H9 (cell line): Measurements from ENCODE around the gene POLR2A. TPM values are rescaled to one million over a fixed set of nuclear protein-coding genes. Genes with fewer than 3 reads are reported as not detected.

Source experiments
- DNase-seq: peaks from one replicate; pipeline ENCODE4 v3.0.0-alpha.2; 2017
- H2AFZ ChIP-seq: one replicate; pipeline ENCODE4 v1.6.1; 2013; ENCODE audit warnings: mild to moderate bottlenecking, low read length, control low read depth, moderate library complexity
- H2AK5ac ChIP-seq: 2 replicates; pipeline ENCODE4 v1.6.1; 2013; ENCODE audit warnings: low read length, control low read depth, mixed read lengths; ENCODE audit not compliant: insufficient read length
- H2BK120ac ChIP-seq: one replicate; pipeline ENCODE4 v1.6.1; 2013; ENCODE audit warnings: low read depth, mild to moderate bottlenecking, low read length, control low read depth, inconsistent platforms; ENCODE audit not compliant: poor library complexity, severe bottlenecking
- H2BK12ac ChIP-seq: 2 replicates; pipeline ENCODE4 v1.6.1; 2013; ENCODE audit warnings: low read length, control low read depth, mixed read lengths, low read depth; ENCODE audit not compliant: insufficient read length
- H2BK15ac ChIP-seq: 2 replicates; pipeline ENCODE4 v1.6.1; 2013; ENCODE audit warnings: low read depth, low read length, control low read depth
- H2BK20ac ChIP-seq: one replicate; pipeline ENCODE4 v1.6.1; 2013; ENCODE audit warnings: low read depth, mild to moderate bottlenecking, low read length, control low read depth, inconsistent platforms; ENCODE audit not compliant: poor library complexity, severe bottlenecking
- H2BK5ac ChIP-seq: 2 replicates; pipeline ENCODE4 v1.6.1; 2013; ENCODE audit warnings: low read length, control low read depth, mixed read lengths; ENCODE audit not compliant: insufficient read length
- H3K14ac ChIP-seq: 2 replicates; pipeline ENCODE4 v1.6.1; 2013; ENCODE audit warnings: low read length, control low read depth; ENCODE audit not compliant: insufficient read depth
- H3K18ac ChIP-seq: 2 replicates; pipeline ENCODE4 v1.6.1; 2013; ENCODE audit warnings: low read depth, mild to moderate bottlenecking, mixed read lengths, low read length, control low read depth; ENCODE audit not compliant: insufficient read length
- H3K23ac ChIP-seq: 2 replicates; pipeline ENCODE4 v1.6.1; 2013; ENCODE audit warnings: low read length, control low read depth, mixed read lengths, low read depth; ENCODE audit not compliant: insufficient read length
- H3K23me2 ChIP-seq: 2 replicates; pipeline ENCODE4 v1.6.1; 2013; ENCODE audit warnings: low read depth, mild to moderate bottlenecking, mixed read lengths, low read length, control low read depth; ENCODE audit not compliant: insufficient read length, poor library complexity, severe bottlenecking
- H3K27ac ChIP-seq: 2 replicates; pipeline ENCODE4 v1.5.1; 2013; ENCODE audit warnings: low read length, control low read depth, mixed read lengths, low read depth; ENCODE audit not compliant: insufficient read length
- H3K27me3 ChIP-seq: 2 replicates; pipeline ENCODE4 v1.6.1; 2013; ENCODE audit warnings: low read length, control low read depth, inconsistent platforms; ENCODE audit not compliant: insufficient read depth
- H3K4ac ChIP-seq: 2 replicates; pipeline ENCODE4 v1.6.1; 2013; ENCODE audit warnings: low read depth, mild to moderate bottlenecking, control low read depth, inconsistent platforms, low read length, moderate library complexity
- H3K4me1 ChIP-seq: 2 replicates; pipeline ENCODE4 v1.6.1; 2013; ENCODE audit warnings: low read length, control low read depth, inconsistent platforms; ENCODE audit not compliant: insufficient read depth
- H3K4me2 ChIP-seq: 2 replicates; pipeline ENCODE4 v1.6.1; 2013; ENCODE audit warnings: low read length, control low read depth, mixed read lengths; ENCODE audit not compliant: insufficient read length, insufficient read depth
- H3K56ac ChIP-seq: 2 replicates; pipeline ENCODE4 v1.6.1; 2013; ENCODE audit warnings: low read depth, mild to moderate bottlenecking, mixed read lengths, low read length, control low read depth; ENCODE audit not compliant: insufficient read length
- H3K79me1 ChIP-seq: 2 replicates; pipeline ENCODE4 v1.6.1; 2013; ENCODE audit warnings: low read depth, mild to moderate bottlenecking, moderate library complexity, low read length, control low read depth, inconsistent platforms; ENCODE audit not compliant: insufficient read depth, poor library complexity, severe bottlenecking
- H3K79me2 ChIP-seq: 2 replicates; pipeline ENCODE4 v1.6.1; 2013; ENCODE audit warnings: low read length, control low read depth, inconsistent platforms; ENCODE audit not compliant: insufficient read depth
- H3K9ac ChIP-seq: 2 replicates; pipeline ENCODE4 v1.6.1; 2013; ENCODE audit warnings: low read length, control low read depth, mixed read lengths; ENCODE audit not compliant: insufficient read length; ENCODE audit errors: extremely low read depth
- H3K9me3 ChIP-seq: one replicate; pipeline ENCODE4 v1.6.1; 2013; ENCODE audit warnings: low read depth, low read length, inconsistent platforms; ENCODE audit not compliant: control insufficient read depth
- H3T11ph ChIP-seq: one replicate; pipeline ENCODE4 v1.6.1; 2013; ENCODE audit warnings: mild to moderate bottlenecking, low read length, control low read depth, inconsistent platforms
- H4K20me1 ChIP-seq: one replicate; pipeline ENCODE4 v1.6.1; 2013; ENCODE audit not compliant: control insufficient read depth, insufficient read length, insufficient read depth
- H4K5ac ChIP-seq: 2 replicates; pipeline ENCODE4 v1.6.1; 2013; ENCODE audit warnings: low read depth, mild to moderate bottlenecking, mixed read lengths, low read length, control low read depth; ENCODE audit not compliant: insufficient read length
- H4K8ac ChIP-seq: replicated peaks from 2 replicates; pipeline ENCODE4 v1.6.1; 2013; ENCODE audit warnings: low read length, control low read depth, mixed read lengths, low read depth; ENCODE audit not compliant: insufficient read length
- H4K91ac ChIP-seq: 2 replicates; pipeline ENCODE4 v1.6.1; 2013; ENCODE audit warnings: low read depth, mild to moderate bottlenecking, moderate library complexity, mixed read lengths, low read length, control low read depth; ENCODE audit not compliant: insufficient read length
- H3K27ac Mint-ChIP-seq, 3 experiments: 2 replicates in 2 of 3; 3 replicates in 1 of 3; pipeline ENCODE4 v1.8.0; 2020 to 2021; ENCODE audit warnings: mixed read lengths in 3 of 3, mild to moderate bottlenecking in 1 of 3, moderate library complexity in 1 of 3
- H3K27me3 Mint-ChIP-seq: 2 replicates; pipeline ENCODE4 v1.8.0; 2021; ENCODE audit warnings: low read depth, mild to moderate bottlenecking, moderate library complexity, mixed read lengths
- H3K36me3 Mint-ChIP-seq, 3 experiments: 2 replicates in 2 of 3; 3 replicates in 1 of 3; pipeline ENCODE4 v1.8.0; 2020 to 2021; ENCODE audit warnings: low read depth in 3 of 3, mixed read lengths in 3 of 3; ENCODE audit not compliant: insufficient read depth in 1 of 3
- H3K4me1 Mint-ChIP-seq, 2 experiments: 2 replicates each; pipeline ENCODE4 v1.8.0; 2020; ENCODE audit warnings: mixed read lengths in 2 of 2
- H3K4me3 Mint-ChIP-seq, 2 experiments: 2 replicates in 1 of 2; 3 replicates in 1 of 2; pipeline ENCODE4 v1.8.0; 2020 to 2021; ENCODE audit warnings: mild to moderate bottlenecking in 2 of 2, mixed read lengths in 2 of 2, moderate library complexity in 1 of 2
- H3K9me3 Mint-ChIP-seq, 2 experiments: 2 replicates in 1 of 2; 3 replicates in 1 of 2; pipeline ENCODE4 v1.8.0; 2020; ENCODE audit warnings: mild to moderate bottlenecking in 2 of 2, mixed read lengths in 2 of 2, moderate library complexity in 1 of 2
- CTCF ChIP-seq: fragments of 200-600 bp; sonication (generic); conservative IDR thresholded peaks from 3 replicates; pipeline ENCODE4 v1.8.0; 2021; ENCODE audit warnings: antibody characterized with exemption, mild to moderate bottlenecking
- WGBS: extraction: QIAGEN DNeasy Blood & Tissue Kit; methylation state at CpG from one replicate; pipeline ENCODE4 v1.1.7; 2013; ENCODE audit warnings: missing lambda C conversion rate, low lambda C conversion rate, mixed read lengths; ENCODE audit not compliant: insufficient read length; ENCODE audit errors: extremely low coverage; 5-methylcytosine and 5-hydroxymethylcytosine counted together
- total RNA-seq: library from RNA; stranded (reverse); gene quantifications from 2 replicates; pipeline ENCODE4 v1.2.1, GENCODE V29; 2021

POLR2A gene
- total RNA-seq, 1 experiment from 2014 or later = 153 TPM

DNA sequence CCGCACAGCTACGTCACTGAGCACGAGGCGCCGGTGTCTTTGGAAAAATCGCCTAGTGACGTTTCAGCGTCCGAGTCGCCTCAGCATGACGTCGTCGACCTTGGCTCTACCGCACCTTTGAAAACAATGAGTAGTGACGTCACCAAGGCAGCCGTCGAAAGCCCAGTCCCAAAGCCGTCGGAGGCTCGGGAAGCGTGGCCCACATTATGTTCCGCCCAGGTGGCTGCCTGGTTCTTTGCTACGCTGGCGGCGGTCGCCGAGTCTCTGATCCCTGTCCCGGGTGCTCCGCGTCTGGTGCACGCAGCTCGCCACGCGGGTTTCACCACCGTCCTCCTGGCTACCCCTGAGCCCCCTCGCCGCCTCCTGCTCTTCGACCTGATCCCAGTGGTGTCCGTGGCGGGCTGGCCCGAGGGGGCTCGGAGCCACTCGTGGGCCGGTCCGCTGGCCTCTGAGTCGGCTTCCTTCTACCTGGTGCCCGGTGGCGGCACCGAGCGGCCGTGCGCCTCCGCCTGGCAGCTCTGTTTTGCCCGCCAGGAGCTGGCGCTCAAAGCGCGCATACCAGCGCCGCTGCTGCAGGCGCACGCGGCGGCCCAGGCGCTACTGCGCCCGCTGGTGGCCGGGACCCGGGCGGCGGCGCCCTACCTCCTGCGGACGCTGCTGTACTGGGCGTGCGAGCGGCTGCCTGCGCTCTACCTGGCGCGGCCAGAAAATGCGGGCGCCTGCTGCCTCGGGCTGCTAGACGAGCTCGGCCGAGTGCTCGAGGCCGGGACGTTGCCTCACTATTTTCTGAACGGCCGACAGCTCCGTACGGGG lies 47.4 kb upstream of the POLR2A start:
- no peaks in the 10 kb centered on the region for H3K79me1 ChIP-seq
- no peak overlapping the region for H3K27ac ChIP-seq
- Mint-ChIP-seq H3K27ac (peak overlapping the region; percentile 55 to 98 (median 89); a peak in 4 of 7 replicates), H3K4me3 (peak overlapping the region; percentile 89 to 93), H3K4me1 (peaks cover 30 to 32% of the 10 kb centered on the region in 2 experiments), H3K36me3 (no peaks in the 10 kb centered on the region), H3K9me3 (no peaks in the 10 kb centered on the region), H3K27me3 (peaks cover 25% of the 10 kb centered on the region)
- DNase-seq = peak; percentile 94
- peak overlapping the region; percentile 79 for H3K18ac ChIP-seq
- H3K79me2 ChIP-seq = no peaks in the 10 kb centered on the region
- peak overlapping the region; percentile 60 for H3K4me2 ChIP-seq
- H3K4ac ChIP-seq = no peak overlapping the region
- no peak overlapping the region for H3K56ac ChIP-seq
- H3K9me3 ChIP-seq = no peaks in the 10 kb centered on the region
- peak; percentile 86 for TF ChIP-seq CTCF
- no peak overlapping the region for H2AK5ac ChIP-seq
- no peak overlapping the region for H4K5ac ChIP-seq
- H2AFZ ChIP-seq = no peak overlapping the region
- H3K23me2 ChIP-seq = peaks cover 33% of the 10 kb centered on the region
- no peaks in the 10 kb centered on the region for H4K20me1 ChIP-seq
- H3K9ac ChIP-seq = no peak overlapping the region
- H3T11ph ChIP-seq = no peak overlapping the region
- H2BK120ac ChIP-seq = no peak overlapping the region
- peak overlapping the region; percentile 5 for H2BK12ac ChIP-seq
- no peak overlapping the region for H2BK5ac ChIP-seq
- H3K14ac ChIP-seq = peak overlapping the region; percentile 89
- H2BK15ac ChIP-seq = no peak overlapping the region
- no peak overlapping the region for H4K91ac ChIP-seq
- peaks cover 7% of the 10 kb centered on the region for H3K27me3 ChIP-seq
- H4K8ac ChIP-seq = no peak overlapping the region
- no peak overlapping the region for H3K23ac ChIP-seq
- H2BK20ac ChIP-seq = no peak overlapping the region
- no peaks in the 10 kb centered on the region; the same call in 1 of the 2 replicates for H3K4me1 ChIP-seq
- no CpG with 5 or more reads among the region's 92 CpGs for WGBS
